ENCODE results near the gene EHMT1. TPM values are rescaled to one million over a fixed set of nuclear protein-coding genes. Genes with fewer than 3 reads are reported as not detected.

The EHMT1 gene
- total RNA-seq, 2 experiments from 2014 or later, result 111 to 118 TPM

DNA sequence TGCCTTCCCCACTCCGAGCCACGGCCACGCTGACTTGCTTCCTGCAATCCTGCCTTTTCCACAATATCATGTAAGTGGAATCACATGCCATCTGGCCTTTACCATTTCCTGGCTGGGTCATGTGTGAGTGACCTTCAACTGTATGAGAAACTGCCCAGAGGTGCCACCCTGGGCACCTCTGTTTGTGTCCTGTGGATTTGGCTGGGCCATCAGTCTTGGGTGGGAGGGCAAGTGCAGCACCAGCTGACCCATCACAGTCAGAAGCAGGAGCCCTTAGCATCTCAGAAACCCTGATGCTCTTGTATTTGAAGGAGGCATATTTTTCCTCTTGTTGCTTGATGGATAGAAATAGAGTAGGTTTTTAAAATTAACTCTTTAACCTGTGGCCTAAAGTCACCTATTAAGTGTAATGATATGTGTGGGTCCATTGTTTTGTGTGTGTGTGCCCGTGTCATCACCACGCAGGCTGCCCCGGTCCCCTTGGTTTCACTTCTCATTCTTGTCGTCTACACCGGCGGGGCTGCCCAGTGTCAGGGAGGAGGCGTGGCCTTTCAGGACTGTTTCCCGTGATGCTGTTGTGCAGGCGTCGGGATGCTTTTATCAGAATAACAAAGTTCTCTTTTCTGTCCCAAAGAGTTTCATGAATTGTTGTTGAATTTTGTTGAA is 206.7 kb downstream of the EHMT1 start:
- ATAC-seq (ENCODE audit: low read depth), result no peak
- Mint-ChIP-seq H3K4me1 (peaks cover 2% of the 10 kb centered on the region), H3K4me3 (no peak overlapping the region), H3K36me3 (peaks cover 51% of the 10 kb centered on the region), H3K27me3 (no peaks in the 10 kb centered on the region), H3K27ac (no peak overlapping the region), H3K9me3 (peaks cover 1% of the 10 kb centered on the region)
- DNase-seq, result no peak
- POLR2A ChIA-PET, result no interaction called here

DNA sequence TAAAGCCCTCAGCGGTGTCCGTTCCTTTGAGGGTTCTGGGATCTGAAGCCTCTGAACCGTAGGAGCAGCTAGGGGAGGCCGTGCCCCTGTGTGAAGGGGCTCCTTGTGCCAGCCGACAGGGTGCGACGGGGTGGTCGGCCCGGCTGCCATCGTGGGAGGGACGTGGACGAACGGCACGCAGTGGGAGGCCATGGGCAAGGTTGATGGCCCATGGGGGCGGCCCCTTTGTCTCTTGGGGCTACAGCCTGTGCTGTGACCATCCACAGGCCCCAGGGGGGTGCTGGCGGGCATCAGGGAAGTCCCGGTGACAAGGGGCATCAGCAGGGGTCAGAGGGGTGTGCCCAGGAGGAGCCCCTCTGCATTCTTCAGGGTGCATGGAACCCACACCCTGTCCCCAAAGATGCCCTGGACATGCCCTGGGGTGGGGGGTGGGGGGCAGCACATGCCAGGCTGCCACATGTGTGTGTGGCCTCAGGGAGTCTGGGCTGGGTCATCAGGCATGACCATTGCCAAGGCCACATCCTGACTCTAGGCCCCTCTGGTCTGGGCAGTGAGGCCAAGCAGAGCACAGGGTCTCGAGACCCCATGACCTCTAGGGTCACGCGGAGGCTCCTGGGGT is 209.2 kb downstream of the EHMT1 start:
- H3K27ac Mint-ChIP-seq, result no peak overlapping the region
- peaks cover 39% of the 10 kb centered on the region for H3K36me3 Mint-ChIP-seq
- DNase-seq, result no peak
- no peaks in the 10 kb centered on the region for H3K27me3 Mint-ChIP-seq
- no peak overlapping the region for H3K4me3 Mint-ChIP-seq
- no peak for ATAC-seq (ENCODE audit: low read depth)
- peaks cover 2% of the 10 kb centered on the region for H3K4me1 Mint-ChIP-seq
- POLR2A ChIA-PET, result no interaction called here
- no peaks in the 10 kb centered on the region for H3K9me3 Mint-ChIP-seq

DNA sequence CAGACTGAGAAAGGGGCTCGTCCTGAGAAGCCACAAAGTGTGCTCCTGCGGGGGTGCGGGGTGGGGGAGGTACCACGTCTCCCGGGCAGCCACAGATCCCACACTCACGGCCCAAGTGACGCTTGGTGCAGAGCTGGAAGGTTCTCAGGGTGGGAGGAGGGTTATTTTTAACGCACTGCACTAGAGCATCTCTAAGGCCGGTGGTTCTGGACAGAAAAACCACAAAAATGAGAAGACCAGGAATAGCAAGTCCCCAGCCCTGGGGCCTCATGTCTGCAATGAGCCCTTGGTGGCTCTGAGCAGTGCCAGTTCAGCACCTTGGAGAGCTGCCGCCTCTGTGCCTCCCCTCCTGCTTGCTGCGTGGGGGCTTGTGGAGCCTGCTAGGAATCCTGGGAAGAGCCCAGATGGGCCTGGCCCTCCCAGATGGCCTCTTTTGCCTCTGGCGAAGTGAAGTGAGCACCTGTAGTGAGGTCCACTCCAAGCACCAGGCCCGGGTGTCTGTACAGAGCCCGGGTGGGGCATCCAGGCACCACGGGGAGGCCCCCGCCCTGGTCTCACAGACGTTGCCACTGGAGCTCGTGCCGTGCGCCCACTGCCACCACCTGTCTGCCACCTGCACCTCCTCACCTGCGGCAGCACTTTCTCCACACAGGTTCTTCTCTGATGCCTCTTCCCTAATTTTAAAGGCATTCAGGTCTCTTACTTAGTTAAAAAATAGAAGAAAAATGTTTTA is 209.9 kb downstream of the EHMT1 start:
- Mint-ChIP-seq H3K9me3 (no peaks in the 10 kb centered on the region), H3K4me3 (no peak overlapping the region), H3K27ac (no peak overlapping the region), H3K27me3 (no peaks in the 10 kb centered on the region), H3K4me1 (peaks cover 2% of the 10 kb centered on the region), H3K36me3 (peaks cover 39% of the 10 kb centered on the region)
- DNase-seq (peak; percentile 53), ATAC-seq (ENCODE audit: low read depth) (no peak)
- POLR2A ChIA-PET, result no interaction called here

DNA sequence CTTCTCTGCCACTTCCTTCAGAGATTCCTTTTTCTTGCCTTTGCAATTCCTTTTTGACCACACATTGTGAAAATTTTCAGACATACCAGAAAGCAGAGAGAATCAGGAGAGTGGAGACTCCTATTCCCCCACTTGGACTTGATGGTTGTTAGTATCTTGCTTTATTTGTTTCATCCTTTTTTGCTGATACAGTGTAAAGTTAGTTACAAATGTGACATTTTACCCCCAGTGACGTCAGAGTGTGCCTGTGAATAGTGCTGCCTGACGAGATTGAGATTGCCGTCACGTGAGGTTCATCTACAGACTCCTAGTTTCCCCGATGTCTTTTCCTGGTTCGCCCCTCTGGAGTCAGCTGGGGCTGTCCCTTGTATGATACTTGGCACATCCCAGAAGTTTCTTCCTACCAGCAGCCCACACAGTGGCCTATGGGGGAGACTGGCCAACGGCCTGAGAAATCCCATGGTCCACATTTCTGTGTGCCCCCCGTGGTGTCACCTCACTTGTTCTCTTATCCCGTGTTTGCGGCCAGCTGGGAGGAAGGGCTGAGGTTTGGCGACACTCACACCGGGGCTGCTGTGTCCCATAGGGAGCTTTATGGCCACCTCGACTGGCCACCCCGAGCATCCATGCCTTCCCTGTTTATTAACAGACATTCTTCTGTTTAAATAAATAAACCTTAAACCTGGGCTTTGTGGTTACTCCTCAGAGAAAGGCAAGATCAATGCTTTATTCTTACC is 210.6 kb downstream of the EHMT1 start:
- POLR2A ChIA-PET, result no interaction called here

DNA sequence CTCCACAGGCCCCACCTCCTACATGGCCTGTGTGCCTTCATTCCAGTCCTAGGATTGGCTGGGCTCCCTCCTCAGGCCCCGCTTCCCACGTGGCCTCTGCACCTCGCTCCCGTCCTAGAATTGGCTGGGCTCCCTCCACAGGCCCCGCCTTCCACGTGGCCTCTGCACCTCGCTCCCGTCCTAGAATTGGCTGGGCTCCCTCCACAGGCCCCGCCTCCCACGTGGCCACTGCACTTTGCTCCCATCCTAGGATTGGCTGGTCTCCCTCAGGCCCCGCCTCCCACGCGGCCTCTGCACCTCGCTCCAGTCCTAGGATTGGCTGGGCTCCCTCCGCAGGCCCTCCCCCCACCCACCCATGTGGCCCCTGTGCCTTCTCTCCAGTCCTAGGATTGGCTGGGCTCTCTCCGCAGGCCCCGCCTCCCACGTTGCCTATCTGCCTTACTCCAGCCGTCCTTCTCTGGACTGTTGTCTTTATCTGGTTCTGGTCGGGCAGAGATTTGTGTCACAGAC is 213.4 kb downstream of the EHMT1 start:
- ATAC-seq (ENCODE audit: low read depth) (no peak), DNase-seq (no peak)
- Mint-ChIP-seq H3K9me3 (no peaks in the 10 kb centered on the region), H3K27ac (no peak overlapping the region), H3K4me1 (no peaks in the 10 kb centered on the region), H3K4me3 (no peak overlapping the region), H3K27me3 (no peaks in the 10 kb centered on the region), H3K36me3 (peaks cover 16% of the 10 kb centered on the region)
- POLR2A ChIA-PET, result no interaction called here

More for the DNA sequence above, 210.6 kb downstream of the EHMT1 start:
- no peak overlapping the region for H3K4me3 Mint-ChIP-seq
- no peaks in the 10 kb centered on the region for H3K9me3 Mint-ChIP-seq
- H3K27ac Mint-ChIP-seq, result no peak overlapping the region
- H3K36me3 Mint-ChIP-seq, result peaks cover 34% of the 10 kb centered on the region
- ATAC-seq (ENCODE audit: low read depth) (no peak), DNase-seq (no peak)
- H3K27me3 Mint-ChIP-seq, result no peaks in the 10 kb centered on the region
- H3K4me1 Mint-ChIP-seq, result no peaks in the 10 kb centered on the region

DNA sequence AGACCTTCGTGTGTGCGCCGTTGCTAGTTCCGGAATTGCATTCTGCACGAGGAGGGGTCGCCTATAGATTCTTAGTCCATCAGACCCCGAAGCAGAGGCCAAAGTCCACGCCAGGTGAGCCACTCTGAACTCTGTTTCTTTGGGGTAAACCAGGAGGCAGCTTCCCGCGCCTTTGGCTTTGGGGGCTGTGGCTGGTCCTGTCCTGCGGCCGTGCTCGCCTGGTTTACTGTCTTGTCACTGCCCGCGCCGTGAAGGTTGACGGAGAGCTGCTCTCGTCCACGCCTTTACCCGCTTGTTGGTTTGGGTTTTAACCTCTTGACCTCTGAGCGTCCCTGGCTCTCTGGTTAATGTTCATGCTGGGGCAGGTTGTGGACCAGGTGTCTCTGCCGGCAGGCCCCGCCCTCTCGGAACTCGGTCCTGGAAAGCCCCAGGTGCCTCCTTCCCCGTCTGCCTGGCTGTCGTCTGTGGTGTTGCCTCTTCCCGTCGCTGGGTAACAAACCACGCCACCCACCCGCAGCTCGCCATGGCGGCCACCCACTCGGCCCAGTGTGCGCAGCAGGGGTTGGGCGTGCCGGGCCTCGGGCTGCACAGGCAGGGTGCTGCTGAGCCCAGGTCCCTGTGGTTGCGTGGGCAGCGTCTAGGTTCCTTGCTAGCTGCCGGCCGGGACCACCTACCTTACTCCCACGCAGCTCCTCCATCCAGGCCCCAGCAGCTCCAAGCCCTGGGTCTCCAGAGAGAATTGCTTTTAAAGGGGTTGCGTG is 214.2 kb downstream of the EHMT1 start:
- no peak for ATAC-seq (ENCODE audit: low read depth)
- H3K36me3 Mint-ChIP-seq, result peaks cover 16% of the 10 kb centered on the region
- H3K9me3 Mint-ChIP-seq, result no peaks in the 10 kb centered on the region
- H3K27me3 Mint-ChIP-seq, result no peaks in the 10 kb centered on the region
- H3K4me3 Mint-ChIP-seq, result no peak overlapping the region
- no peak overlapping the region for H3K27ac Mint-ChIP-seq
- DNase-seq, result no peak
- H3K4me1 Mint-ChIP-seq, result no peaks in the 10 kb centered on the region
- POLR2A ChIA-PET, result no interaction called here

DNA sequence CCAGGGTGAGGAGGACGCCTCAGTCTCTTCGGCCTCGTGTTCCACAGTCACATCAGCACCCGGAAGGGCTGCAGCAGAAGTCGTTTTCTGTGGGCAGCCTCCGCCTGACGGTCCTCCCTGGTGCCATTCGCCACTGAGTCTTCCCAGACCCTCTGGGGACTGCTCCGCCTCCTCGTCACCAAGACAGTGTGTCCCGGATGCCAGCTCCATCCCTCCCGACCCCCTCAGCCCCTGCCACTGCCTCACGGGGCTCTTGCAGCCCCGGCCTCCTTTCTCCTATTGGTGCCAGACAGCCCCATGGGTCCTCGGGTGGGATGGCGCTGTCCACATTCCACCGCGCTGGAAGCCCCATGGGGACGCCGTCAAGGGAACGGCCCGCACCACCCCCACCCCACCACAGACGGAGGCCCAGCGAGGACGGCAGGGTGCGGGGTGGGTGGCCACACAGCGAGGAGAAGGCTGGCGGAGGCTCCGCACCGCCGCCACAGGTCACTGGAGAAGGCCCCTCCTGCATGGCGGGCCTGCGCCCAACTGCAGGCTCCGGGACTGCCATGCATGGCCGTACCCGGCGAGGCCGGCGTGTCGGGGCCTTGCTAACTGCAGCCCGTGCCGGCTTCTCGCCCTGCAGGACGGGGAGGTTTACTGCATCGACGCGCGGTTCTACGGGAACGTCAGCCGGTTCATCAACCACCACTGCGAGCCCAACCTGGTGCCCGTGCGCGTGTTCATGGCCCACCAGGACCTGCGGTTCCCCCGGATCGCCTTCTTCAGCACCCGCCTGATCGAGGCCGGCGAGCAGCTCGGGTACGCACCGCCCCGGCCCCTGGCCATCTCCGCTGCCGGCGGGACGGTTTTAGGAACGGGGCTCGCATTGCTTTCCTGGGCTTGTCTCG is 215.2 kb downstream of the EHMT1 start:
- Mint-ChIP-seq H3K27ac (no peak overlapping the region), H3K4me3 (no peak overlapping the region), H3K36me3 (peaks cover 16% of the 10 kb centered on the region), H3K27me3 (no peaks in the 10 kb centered on the region), H3K4me1 (no peaks in the 10 kb centered on the region), H3K9me3 (no peaks in the 10 kb centered on the region)
- POLR2A ChIA-PET, result no interaction called here
- ATAC-seq (ENCODE audit: low read depth), result no peak
- no peak for DNase-seq

DNA sequence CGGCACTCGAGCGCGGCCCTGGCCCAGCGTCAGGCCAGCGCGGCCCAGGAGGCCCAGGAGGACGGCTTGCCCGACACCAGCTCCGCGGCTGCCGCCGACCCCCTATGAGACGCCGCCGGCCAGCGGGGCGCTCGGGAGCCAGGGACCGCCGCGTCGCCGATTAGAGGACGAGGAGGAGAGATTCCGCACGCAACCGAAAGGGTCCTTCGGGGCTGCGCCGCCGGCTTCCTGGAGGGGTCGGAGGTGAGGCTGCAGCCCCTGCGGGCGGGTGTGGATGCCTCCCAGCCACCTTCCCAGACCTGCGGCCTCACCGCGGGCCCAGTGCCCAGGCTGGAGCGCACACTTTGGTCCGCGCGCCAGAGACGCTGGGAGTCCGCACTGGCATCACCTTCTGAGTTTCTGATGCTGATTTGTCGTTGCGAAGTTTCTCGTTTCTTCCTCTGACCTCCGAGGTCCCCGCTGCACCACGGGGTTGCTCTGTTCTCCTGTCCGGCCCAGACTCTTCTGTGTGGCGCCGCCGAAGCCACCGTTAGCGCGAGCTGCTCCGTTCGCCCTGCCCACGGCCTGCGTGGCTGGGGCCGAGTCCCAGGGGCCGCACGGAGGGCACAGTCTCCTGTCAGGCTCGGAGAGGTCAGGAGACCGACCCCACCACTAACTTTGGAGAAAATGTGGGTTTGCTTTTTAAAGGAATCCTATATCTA is 216.2 kb downstream of the EHMT1 start:
- no peak overlapping the region for H3K4me3 Mint-ChIP-seq
- DNase-seq (no peak), ATAC-seq (ENCODE audit: low read depth) (no peak)
- no peaks in the 10 kb centered on the region for H3K9me3 Mint-ChIP-seq
- no peak overlapping the region for H3K27ac Mint-ChIP-seq
- no peaks in the 10 kb centered on the region for H3K4me1 Mint-ChIP-seq
- no peaks in the 10 kb centered on the region for H3K27me3 Mint-ChIP-seq
- peaks cover 13% of the 10 kb centered on the region for H3K36me3 Mint-ChIP-seq
- POLR2A ChIA-PET, result no interaction called here

DNA sequence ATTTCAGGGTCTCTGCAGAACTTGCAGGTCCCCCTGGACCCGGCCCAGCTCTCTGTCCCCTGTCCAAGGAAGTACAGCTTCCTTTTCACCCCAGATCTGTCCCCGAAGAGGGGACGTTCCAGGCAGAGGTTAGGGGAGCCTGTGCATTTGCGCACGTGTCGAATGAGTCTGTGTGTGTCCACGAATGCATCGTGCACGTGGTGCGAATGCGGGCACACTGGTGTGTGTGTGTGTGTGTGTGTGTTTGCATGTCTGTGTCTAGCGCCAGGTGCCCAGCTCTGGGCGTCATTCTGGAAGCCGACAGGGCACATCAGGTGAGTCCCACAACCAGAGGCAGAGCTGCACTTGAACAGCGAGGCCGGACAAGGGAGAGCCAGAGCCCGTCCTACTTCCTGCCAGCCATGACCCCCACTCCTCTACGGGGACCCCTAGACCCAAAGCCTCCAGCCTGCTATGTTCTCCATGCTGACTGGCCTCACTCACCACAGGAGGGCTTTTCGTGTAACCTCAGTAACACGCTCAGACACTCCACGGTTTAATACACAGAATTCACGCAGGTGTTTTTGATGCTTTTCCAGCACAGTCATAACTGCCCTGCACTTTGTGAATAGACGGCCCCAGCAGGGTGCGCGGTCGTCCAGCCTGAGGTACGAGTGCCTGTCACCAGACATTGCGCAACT is 217.5 kb downstream of the EHMT1 start:
- ATAC-seq (ENCODE audit: low read depth) (no peak), DNase-seq (no peak)
- Mint-ChIP-seq H3K4me3 (no peak overlapping the region), H3K27me3 (no peaks in the 10 kb centered on the region), H3K36me3 (peaks cover 12% of the 10 kb centered on the region), H3K27ac (no peak overlapping the region), H3K9me3 (no peaks in the 10 kb centered on the region), H3K4me1 (no peaks in the 10 kb centered on the region)
- POLR2A ChIA-PET, result no interaction called here

DNA sequence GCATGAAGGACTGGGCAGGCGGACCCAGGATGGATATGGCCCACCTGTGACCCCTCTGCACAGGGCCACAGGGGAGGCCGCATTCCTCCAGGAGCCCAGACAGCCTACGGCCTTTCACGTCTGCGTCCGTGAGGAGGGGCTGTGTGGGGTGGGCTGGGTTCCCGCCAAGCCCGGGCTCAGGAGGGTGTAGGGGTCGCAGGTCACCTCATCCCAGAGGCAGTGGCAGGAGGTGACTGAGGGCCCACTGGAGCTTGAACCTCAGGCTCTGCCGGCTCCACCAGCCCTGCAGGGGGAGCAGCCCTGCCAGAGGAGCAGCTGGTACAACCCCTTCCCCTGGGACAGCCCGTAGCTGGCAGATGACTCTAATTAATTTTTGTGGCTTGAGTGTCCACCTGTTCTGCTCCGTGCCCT is 218.0 kb downstream of the EHMT1 start:
- DNase-seq (no peak), ATAC-seq (ENCODE audit: low read depth) (no peak)
- no peaks in the 10 kb centered on the region for H3K9me3 Mint-ChIP-seq
- no peak overlapping the region for H3K27ac Mint-ChIP-seq
- H3K36me3 Mint-ChIP-seq, result peaks cover 9% of the 10 kb centered on the region
- no peak overlapping the region for H3K4me3 Mint-ChIP-seq
- H3K27me3 Mint-ChIP-seq, result no peaks in the 10 kb centered on the region
- H3K4me1 Mint-ChIP-seq, result no peaks in the 10 kb centered on the region
- POLR2A ChIA-PET, result no interaction called here

DNA sequence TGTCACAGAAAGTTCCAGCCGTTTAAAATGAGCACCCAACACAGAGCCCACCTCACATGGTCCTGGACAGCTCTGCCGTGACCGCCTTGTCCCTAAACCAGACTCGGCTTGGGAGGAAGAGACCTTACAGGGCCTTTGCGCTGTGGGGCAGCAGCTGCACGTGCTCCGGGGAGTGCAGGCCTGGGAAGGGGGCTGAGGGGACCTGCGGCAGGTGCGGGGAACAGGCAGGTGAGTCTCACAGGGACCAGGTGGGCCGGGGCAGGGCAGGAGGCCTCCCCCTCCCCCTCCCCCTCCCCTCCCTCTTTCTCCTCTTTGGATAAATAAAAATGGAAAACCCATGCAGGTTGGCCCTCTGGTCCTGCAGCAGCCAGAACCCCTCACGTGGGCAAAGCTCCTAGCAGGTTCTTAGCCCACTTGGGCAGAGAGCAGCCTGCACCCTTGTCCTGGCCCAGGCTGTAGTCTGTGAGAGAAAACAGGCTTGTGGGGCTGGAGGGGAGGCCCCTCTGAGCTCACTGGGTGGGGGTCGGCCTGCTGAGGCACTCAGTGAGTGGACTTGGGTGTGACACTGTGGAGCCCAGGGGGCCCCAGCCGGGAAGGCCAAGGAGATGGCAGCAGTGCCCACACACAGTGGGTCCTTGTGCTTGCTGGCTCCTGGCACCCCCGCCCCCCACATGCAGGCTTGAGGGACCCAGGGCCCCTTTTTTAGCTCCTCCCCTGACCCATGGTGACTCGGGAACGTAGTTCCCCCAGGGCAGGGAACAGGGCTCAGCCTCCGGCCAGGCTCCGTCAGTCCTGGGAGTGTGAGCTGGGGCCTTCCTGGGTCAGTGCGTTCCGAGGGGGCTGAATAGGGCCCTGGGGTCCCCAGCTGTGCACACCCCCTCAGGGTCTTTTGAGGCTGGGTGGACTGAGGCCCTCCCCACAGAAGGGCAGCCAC is 218.8 kb downstream of the EHMT1 start:
- Mint-ChIP-seq H3K4me1 (no peaks in the 10 kb centered on the region), H3K27ac (no peak overlapping the region)
- POLR2A ChIA-PET, result no interaction called here

More for the DNA sequence above, 218.8 kb downstream of the EHMT1 start:
- Mint-ChIP-seq H3K36me3 (peaks cover 7% of the 10 kb centered on the region), H3K4me3 (no peak overlapping the region), H3K9me3 (no peaks in the 10 kb centered on the region), H3K27me3 (no peaks in the 10 kb centered on the region)
- DNase-seq (no peak), ATAC-seq (ENCODE audit: low read depth) (no peak)
